HepG2 (cell line): ENCODE data around the gene MLN. TPM values are rescaled to one million over a fixed set of nuclear protein-coding genes. Genes with fewer than 3 reads are reported as not detected.

ENCODE experiments used
- AGO1 ChIP-seq: fragments of 200-400 bp; formaldehyde crosslinking; IDR thresholded peaks from 2 replicates; pipeline ENCODE4 v1.6.1; 2017; ENCODE audit warnings: mild to moderate bottlenecking, low read depth, low read length, moderate library complexity; ENCODE audit not compliant: poor library complexity, severe bottlenecking
- EEA1 ChIP-seq: sonication (generic); formaldehyde crosslinking; IDR thresholded peaks from 2 replicates; pipeline ENCODE4 v1.5.1; 2020; ENCODE audit warnings: mild to moderate bottlenecking, missing genetic modification reagents, borderline replicate concordance
- KLF6 ChIP-seq: IDR thresholded peaks from 2 replicates; pipeline ENCODE4 v1.8.0; 2016; ENCODE audit warnings: missing biosample characterization, missing genetic modification reagents
- NRL ChIP-seq: sonication (generic); formaldehyde crosslinking; IDR thresholded peaks from 2 replicates; pipeline ENCODE4 v1.5.0; 2020; ENCODE audit warnings: missing genetic modification reagents, mild to moderate bottlenecking, moderate library complexity, borderline replicate concordance
- POLR2G ChIP-seq: fragments of 200-400 bp; formaldehyde crosslinking; IDR thresholded peaks from 2 replicates; pipeline ENCODE4 v1.6.1; 2018; ENCODE audit warnings: mild to moderate bottlenecking, low read depth, low read length, moderate library complexity
- REL ChIP-seq: sonication (generic); formaldehyde crosslinking; conservative IDR thresholded peaks from 2 replicates; pipeline ENCODE4 v1.8.0; 2022; ENCODE audit warnings: mild to moderate bottlenecking, missing genetic modification reagents, moderate library complexity
- SOX5 ChIP-seq: IDR thresholded peaks from 2 replicates; pipeline ENCODE4 v1.6.1; 2016; ENCODE audit warnings: borderline replicate concordance
- TCF7L2 ChIP-seq: IDR thresholded peaks from 2 replicates; pipeline ENCODE4 v1.6.1; 2011; ENCODE audit warnings: mild to moderate bottlenecking, low read depth, low read length, moderate library complexity
- TOE1 ChIP-seq: sonication (generic); formaldehyde crosslinking; IDR thresholded peaks from 2 replicates; pipeline ENCODE4 v1.4.0; 2020; ENCODE audit warnings: mild to moderate bottlenecking, missing genetic modification reagents
- ZEB1 ChIP-seq: IDR thresholded peaks from 2 replicates; pipeline ENCODE4 v1.6.1; 2012; ENCODE audit warnings: mild to moderate bottlenecking, low read depth, inconsistent platforms; ENCODE audit not compliant: insufficient replicate concordance
- ZNF121 ChIP-seq: sonication (generic); formaldehyde crosslinking; IDR thresholded peaks from 2 replicates; pipeline ENCODE4 v1.5.0; 2020; ENCODE audit warnings: mild to moderate bottlenecking, missing genetic modification reagents
- ZNF207 ChIP-seq: fragments of 450-650 bp; IDR thresholded peaks from 2 replicates; pipeline ENCODE4 v1.6.1; 2016; ENCODE audit warnings: antibody characterized with exemption, borderline replicate concordance
- ZNF331 ChIP-seq: sonication (generic); formaldehyde crosslinking; IDR thresholded peaks from 2 replicates; pipeline ENCODE4 v1.4.0; 2020; ENCODE audit warnings: missing genetic modification reagents
- ZNF383 ChIP-seq: sonication (generic); formaldehyde crosslinking; IDR thresholded peaks from 2 replicates; pipeline ENCODE4 v1.4.0; 2020; ENCODE audit warnings: missing genetic modification reagents, mild to moderate bottlenecking, borderline replicate concordance
- ZNF556 ChIP-seq: sonication (generic); formaldehyde crosslinking; IDR thresholded peaks from 2 replicates; pipeline ENCODE4 v1.4.0; 2020; ENCODE audit warnings: mild to moderate bottlenecking, missing genetic modification reagents, borderline replicate concordance
- ZSCAN21 ChIP-seq: sonication (generic); formaldehyde crosslinking; IDR thresholded peaks from 2 replicates; pipeline ENCODE4 v1.8.0; 2022; ENCODE audit warnings: mild to moderate bottlenecking, missing genetic modification reagents, moderate library complexity, borderline replicate concordance
- polyA plus RNA-seq, 8 experiments: library from polyadenylated mRNA; depleted of rRNA in 3 of 8; stranded (reverse) in 7 of 8; unstranded in 1 of 8; fragments of >200 nt; fragmentation: Illumina TruSeq in 4 of 8; extraction: Trizol in 4 of 8; gene quantifications; 2 replicates each; pipeline versions ENCODE4 v1.2.1 to v1.2.3, GENCODE V29; 2011 to 2016; ENCODE audit warnings: low read depth in 4 of 8, missing spikeins in 1 of 8, mixed read lengths in 1 of 8; ENCODE audit not compliant: insufficient read depth in 1 of 8
- total RNA-seq, 5 experiments: library from RNA; depleted of rRNA; stranded (reverse); fragments of >200 nt; fragmentation: Illumina TruSeq; extraction: Trizol; gene quantifications; 2 replicates each; pipeline ENCODE4 v1.2.3, GENCODE V29; 2016; ENCODE audit warnings: low read depth in 1 of 5
- TF ChIP-seq, protein P1 (sequence below): sonication (generic); formaldehyde crosslinking; conservative IDR thresholded peaks from 2 replicates; pipeline ENCODE4 v1.8.0; 2022; ENCODE audit warnings: mild to moderate bottlenecking, moderate library complexity, missing genetic modification reagents
- TF ChIP-seq, protein P2 (sequence below): conservative IDR thresholded peaks from 2 replicates; pipeline ENCODE4 v1.6.1; 2018; ENCODE audit warnings: missing genetic modification reagents
- TF ChIP-seq, protein P3 (sequence below): sonication (generic); formaldehyde crosslinking; IDR thresholded peaks from 2 replicates; pipeline ENCODE4 v1.4.0; 2020; ENCODE audit warnings: missing genetic modification reagents
- TF ChIP-seq, protein P4 (sequence below): sonication (generic); formaldehyde crosslinking; IDR thresholded peaks from 2 replicates; pipeline ENCODE4 v1.5.0; 2020; ENCODE audit warnings: mild to moderate bottlenecking, missing genetic modification reagents
- TF ChIP-seq, protein P5 (sequence below): sonication (generic); formaldehyde crosslinking; IDR thresholded peaks from 2 replicates; pipeline ENCODE4 v1.4.0; 2020; ENCODE audit warnings: missing genetic modification reagents

The MLN gene
- total and polyA plus RNA-seq, 2 of the 13 experiments (the other 11 are each of a cell fraction or from before 2014, with no cell fraction given), result not detected

DNA sequence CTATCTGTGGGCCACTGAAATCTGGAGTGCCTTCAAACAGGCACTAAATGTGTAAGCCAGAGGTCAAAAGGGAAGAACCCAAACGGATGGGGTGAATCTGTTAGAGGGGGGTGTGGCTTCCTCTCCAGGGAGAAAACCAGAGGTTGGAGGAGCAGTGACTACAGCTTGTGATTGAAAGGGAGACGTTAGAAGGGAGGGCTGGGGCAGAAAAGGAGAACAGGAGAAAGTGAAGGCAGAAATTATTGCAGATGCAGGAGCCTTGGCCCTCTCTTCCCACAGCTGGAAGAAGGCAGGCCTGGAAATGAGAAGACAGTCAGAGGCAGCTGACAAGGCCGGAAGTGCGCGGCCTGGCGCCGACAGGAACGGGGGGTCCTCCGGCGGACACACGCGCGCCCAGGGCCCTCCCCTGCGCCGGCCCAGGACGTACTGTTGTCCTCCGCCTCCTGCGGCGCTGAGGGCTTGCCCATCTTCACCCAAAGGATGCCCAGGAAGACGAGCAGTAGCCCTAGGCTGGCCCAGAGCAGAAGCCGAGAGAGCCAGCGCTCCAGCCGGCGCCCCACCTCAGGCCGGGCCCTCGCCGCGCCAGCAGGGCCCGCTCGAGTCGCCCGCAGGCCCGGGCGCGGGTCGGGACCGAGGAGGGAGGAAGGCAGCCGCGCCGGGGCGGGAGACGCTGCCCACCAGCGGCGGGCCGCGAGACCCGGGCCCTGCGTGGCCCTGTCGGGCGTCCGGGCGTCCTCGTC is 15.7 kb downstream of the MLN start (continued):
- TF ChIP-seq, protein P1, sequence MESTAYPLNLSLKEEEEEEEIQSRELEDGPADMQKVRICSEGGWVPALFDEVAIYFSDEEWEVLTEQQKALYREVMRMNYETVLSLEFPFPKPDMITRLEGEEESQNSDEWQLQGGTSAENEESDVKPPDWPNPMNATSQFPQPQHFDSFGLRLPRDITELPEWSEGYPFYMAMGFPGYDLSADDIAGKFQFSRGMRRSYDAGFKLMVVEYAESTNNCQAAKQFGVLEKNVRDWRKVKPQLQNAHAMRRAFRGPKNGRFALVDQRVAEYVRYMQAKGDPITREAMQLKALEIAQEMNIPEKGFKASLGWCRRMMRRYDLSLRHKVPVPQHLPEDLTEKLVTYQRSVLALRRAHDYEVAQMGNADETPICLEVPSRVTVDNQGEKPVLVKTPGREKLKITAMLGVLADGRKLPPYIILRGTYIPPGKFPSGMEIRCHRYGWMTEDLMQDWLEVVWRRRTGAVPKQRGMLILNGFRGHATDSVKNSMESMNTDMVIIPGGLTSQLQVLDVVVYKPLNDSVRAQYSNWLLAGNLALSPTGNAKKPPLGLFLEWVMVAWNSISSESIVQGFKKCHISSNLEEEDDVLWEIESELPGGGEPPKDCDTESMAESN (CRISPR knock-in tag), result peak; percentile 53; the same call in 1 of the 2 replicates
- TF ChIP-seq NRL (CRISPR knock-in tag), result no peak; the same call in 1 of the 2 replicates
- no peak for TF ChIP-seq TCF7L2
- TF ChIP-seq, protein P2, sequence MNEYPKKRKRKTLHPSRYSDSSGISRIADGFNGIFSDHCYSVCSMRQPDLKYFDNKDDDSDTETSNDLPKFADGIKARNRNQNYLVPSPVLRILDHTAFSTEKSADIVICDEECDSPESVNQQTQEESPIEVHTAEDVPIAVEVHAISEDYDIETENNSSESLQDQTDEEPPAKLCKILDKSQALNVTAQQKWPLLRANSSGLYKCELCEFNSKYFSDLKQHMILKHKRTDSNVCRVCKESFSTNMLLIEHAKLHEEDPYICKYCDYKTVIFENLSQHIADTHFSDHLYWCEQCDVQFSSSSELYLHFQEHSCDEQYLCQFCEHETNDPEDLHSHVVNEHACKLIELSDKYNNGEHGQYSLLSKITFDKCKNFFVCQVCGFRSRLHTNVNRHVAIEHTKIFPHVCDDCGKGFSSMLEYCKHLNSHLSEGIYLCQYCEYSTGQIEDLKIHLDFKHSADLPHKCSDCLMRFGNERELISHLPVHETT (CRISPR knock-in tag), result no peak
- no peak for TF ChIP-seq SOX5 (CRISPR knock-in tag)
- peak; percentile 67; the same call in 1 of the 2 replicates for TF ChIP-seq KLF6 (CRISPR knock-in tag)
- TF ChIP-seq ZNF121 (CRISPR knock-in tag), result no peak
- TF ChIP-seq REL (CRISPR knock-in tag), result 0 out of 2 replicates have a peak, but pooled peaks have one; percentile 55
- TF ChIP-seq ZNF556 (CRISPR knock-in tag), result no peak
- TF ChIP-seq EEA1 (CRISPR knock-in tag), result no peak; the same call in none of the 2 replicates
- no peak for TF ChIP-seq ZNF207
- TF ChIP-seq POLR2G, result peak; percentile 73
- TF ChIP-seq AGO1, result peak; percentile 48
- no peak for TF ChIP-seq ZEB1
- TF ChIP-seq, protein P3, sequence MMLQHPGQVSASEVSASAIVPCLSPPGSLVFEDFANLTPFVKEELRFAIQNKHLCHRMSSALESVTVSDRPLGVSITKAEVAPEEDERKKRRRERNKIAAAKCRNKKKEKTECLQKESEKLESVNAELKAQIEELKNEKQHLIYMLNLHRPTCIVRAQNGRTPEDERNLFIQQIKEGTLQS (CRISPR knock-in tag), result peak; percentile 52; the same call in 1 of the 2 replicates
- TF ChIP-seq ZSCAN21 (CRISPR knock-in tag), result no peak
- TF ChIP-seq ZNF331 (CRISPR knock-in tag), result peak; percentile 33; the same call in 1 of the 2 replicates
- TF ChIP-seq ZNF383 (CRISPR knock-in tag), result no peak
- TF ChIP-seq, protein P4, sequence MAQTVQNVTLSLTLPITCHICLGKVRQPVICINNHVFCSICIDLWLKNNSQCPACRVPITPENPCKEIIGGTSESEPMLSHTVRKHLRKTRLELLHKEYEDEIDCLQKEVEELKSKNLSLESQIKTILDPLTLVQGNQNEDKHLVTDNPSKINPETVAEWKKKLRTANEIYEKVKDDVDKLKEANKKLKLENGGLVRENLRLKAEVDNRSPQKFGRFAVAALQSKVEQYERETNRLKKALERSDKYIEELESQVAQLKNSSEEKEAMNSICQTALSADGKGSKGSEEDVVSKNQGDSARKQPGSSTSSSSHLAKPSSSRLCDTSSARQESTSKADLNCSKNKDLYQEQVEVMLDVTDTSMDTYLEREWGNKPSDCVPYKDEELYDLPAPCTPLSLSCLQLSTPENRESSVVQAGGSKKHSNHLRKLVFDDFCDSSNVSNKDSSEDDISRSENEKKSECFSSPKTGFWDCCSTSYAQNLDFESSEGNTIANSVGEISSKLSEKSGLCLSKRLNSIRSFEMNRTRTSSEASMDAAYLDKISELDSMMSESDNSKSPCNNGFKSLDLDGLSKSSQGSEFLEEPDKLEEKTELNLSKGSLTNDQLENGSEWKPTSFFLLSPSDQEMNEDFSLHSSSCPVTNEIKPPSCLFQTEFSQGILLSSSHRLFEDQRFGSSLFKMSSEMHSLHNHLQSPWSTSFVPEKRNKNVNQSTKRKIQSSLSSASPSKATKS (CRISPR knock-in tag), result no peak
- TF ChIP-seq TOE1, result no peak
- TF ChIP-seq, protein P5, sequence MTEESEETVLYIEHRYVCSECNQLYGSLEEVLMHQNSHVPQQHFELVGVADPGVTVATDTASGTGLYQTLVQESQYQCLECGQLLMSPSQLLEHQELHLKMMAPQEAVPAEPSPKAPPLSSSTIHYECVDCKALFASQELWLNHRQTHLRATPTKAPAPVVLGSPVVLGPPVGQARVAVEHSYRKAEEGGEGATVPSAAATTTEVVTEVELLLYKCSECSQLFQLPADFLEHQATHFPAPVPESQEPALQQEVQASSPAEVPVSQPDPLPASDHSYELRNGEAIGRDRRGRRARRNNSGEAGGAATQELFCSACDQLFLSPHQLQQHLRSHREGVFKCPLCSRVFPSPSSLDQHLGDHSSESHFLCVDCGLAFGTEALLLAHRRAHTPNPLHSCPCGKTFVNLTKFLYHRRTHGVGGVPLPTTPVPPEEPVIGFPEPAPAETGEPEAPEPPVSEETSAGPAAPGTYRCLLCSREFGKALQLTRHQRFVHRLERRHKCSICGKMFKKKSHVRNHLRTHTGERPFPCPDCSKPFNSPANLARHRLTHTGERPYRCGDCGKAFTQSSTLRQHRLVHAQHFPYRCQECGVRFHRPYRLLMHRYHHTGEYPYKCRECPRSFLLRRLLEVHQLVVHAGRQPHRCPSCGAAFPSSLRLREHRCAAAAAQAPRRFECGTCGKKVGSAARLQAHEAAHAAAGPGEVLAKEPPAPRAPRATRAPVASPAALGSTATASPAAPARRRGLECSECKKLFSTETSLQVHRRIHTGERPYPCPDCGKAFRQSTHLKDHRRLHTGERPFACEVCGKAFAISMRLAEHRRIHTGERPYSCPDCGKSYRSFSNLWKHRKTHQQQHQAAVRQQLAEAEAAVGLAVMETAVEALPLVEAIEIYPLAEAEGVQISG (CRISPR knock-in tag), result peak; percentile 75; the same call in 1 of the 2 replicates
